Esophagus squamous epithelium (tissue), 5 donors: ENCODE measurements around the gene KRT13. TPM values are rescaled to one million over a fixed set of nuclear protein-coding genes. Genes with fewer than 3 reads are reported as not detected.

ENCODE experiments used
- DNase-seq: peaks from one replicate; lab custom pipeline; 2025; lab: John Stamatoyannopoulos, UW
- H3K27ac ChIP-seq, 4 donors: fragments of 200-600 bp; sonication (generic); one replicate each; pipeline ENCODE4 v1.5.1; 2016 to 2019; ENCODE audit warnings: mild to moderate bottlenecking in 1 of 4
- H3K27me3 ChIP-seq, 4 donors: fragments of 200-600 bp; sonication (generic); 1 replicate in 3 of 4; 2 replicates in 1 of 4; pipeline versions ENCODE4 v1.5.1 to v1.6.0; 2017 to 2021; ENCODE audit warnings: antibody characterized with exemption in 1 of 4
- H3K36me3 ChIP-seq, 3 donors: fragments of 200-600 bp; sonication (generic); one replicate each; pipeline ENCODE4 v1.5.1; 2016 to 2019
- H3K4me1 ChIP-seq, 3 donors: fragments of 200-600 bp; sonication (generic); one replicate each; pipeline ENCODE4 v1.5.1; 2017 to 2019
- H3K4me3 ChIP-seq, 4 donors: fragments of 200-600 bp; sonication (generic); 1 replicate in 3 of 4; 2 replicates in 1 of 4; pipeline ENCODE4 v1.5.1; 2016 to 2019; ENCODE audit warnings: mild to moderate bottlenecking in 2 of 4, moderate library complexity in 1 of 4
- H3K9me3 ChIP-seq, 3 donors: fragments of 200-600 bp; sonication (generic); one replicate each; pipeline ENCODE4 v1.5.1; 2016 to 2019
- CTCF ChIP-seq, 6 experiments: fragments of 450-650 bp in 4 of 6; fragments of 200-600 bp in 2 of 6; sonication (generic) in 2 of 6; IDR thresholded peaks; one replicate each; pipeline ENCODE4 v1.5.1; 2016 to 2019; ENCODE audit warnings: antibody characterized with exemption in 6 of 6, mild to moderate bottlenecking in 4 of 6, moderate library complexity in 4 of 6
- POLR2A ChIP-seq, 4 donors: fragments of 450-650 bp; IDR thresholded peaks; one replicate each; pipeline ENCODE4 v1.6.1; 2017; ENCODE audit warnings: antibody characterized with exemption in 4 of 4, mild to moderate bottlenecking in 4 of 4, moderate library complexity in 3 of 4
- WGBS, 2 donors: methylation state at CpG; one replicate each; pipeline ENCODE4 v1.1.5; 2018; 5-methylcytosine and 5-hydroxymethylcytosine counted together
- intact Hi-C: fragments of 100-400 bp; cut with DNase I; formaldehyde crosslinking; loops from one replicate; pipeline ENCODE4 v1.15.0; 2022
- total RNA-seq, 4 donors: library from RNA; depleted of rRNA; stranded (reverse); fragments of >200 nt; gene quantifications; one replicate each; pipeline ENCODE4 v1.1.0, GENCODE V29; 2016
- donor health status: DM: yes; HTN: yes; CAD: no.

Gene KRT13
- total RNA-seq, 4 donors from 2014 or later: 27,182 to 79,363 (median 33,601) TPM

- Histone ChIP-seq H3K4me3 (no peak overlapping the region), H3K4me1 (peaks cover 12 to 47% (median 13%) of the 10 kb centered on the region in 3 donors), H3K9me3 (no peaks in the 10 kb centered on the region), H3K27ac (no peak overlapping the region), H3K36me3 (no peaks in the 10 kb centered on the region), H3K27me3 (peaks cover 0 to under 1% (median 0%) of the 10 kb centered on the region in 4 donors)
- 51 to 55% methylated on average over 9 of the region's 9 CpGs for WGBS, 2 donors
- intact Hi-C loops: no loop called here
- no peak for TF ChIP-seq CTCF (IDR thresholded peaks at IDR 0.05)
- no peak for TF ChIP-seq POLR2A (IDR thresholded peaks at IDR 0.05)
- no peak for DNase-seq
Measured at GRCh38 chr17:41537990-41538389, 32.6 kb upstream of the KRT13 start.

GRCh38 chr17:41537614-41537954 is 32.2 kb upstream of the KRT13 start:
- no peak for DNase-seq
- intact Hi-C loops: no loop called here
- Histone ChIP-seq H3K4me3 (no peak overlapping the region), H3K4me1 (peaks cover 12 to 51% (median 13%) of the 10 kb centered on the region in 3 donors), H3K9me3 (no peaks in the 10 kb centered on the region), H3K27ac (no peak overlapping the region), H3K36me3 (no peaks in the 10 kb centered on the region), H3K27me3 (peaks cover 0 to 4% (median 0%) of the 10 kb centered on the region in 4 donors)
- TF ChIP-seq POLR2A (IDR thresholded peaks at IDR 0.05): no peak
- WGBS, 2 donors: 60 to 91% methylated on average over 5 to 7 of the region's 7 CpGs

- intact Hi-C loops: no loop called here
- peaks cover 0 to 10% (median 0%) of the 10 kb centered on the region in 4 donors for H3K27me3 ChIP-seq
- TF ChIP-seq POLR2A (IDR thresholded peaks at IDR 0.05): no peak
- no peak for TF ChIP-seq CTCF (IDR thresholded peaks at IDR 0.05)
- no peak overlapping the region for H3K4me3 ChIP-seq
- H3K9me3 ChIP-seq: no peaks in the 10 kb centered on the region
- no peak overlapping the region for H3K27ac ChIP-seq
- no peaks in the 10 kb centered on the region for H3K36me3 ChIP-seq
- WGBS, 2 donors: 78 to 87% methylated on average over 6 to 7 of the region's 7 CpGs
- H3K4me1 ChIP-seq: peaks cover 12 to 55% (median 13%) of the 10 kb centered on the region in 3 donors
- DNase-seq: no peak
Measured at GRCh38 chr17:41536741-41537613, 31.6 kb upstream of the KRT13 start.

- WGBS, 2 donors: 65 to 69% methylated on average over 3 to 10 of the region's 15 CpGs
- DNase-seq: no peak
- Histone ChIP-seq H3K4me3 (no peak overlapping the region), H3K9me3 (no peaks in the 10 kb centered on the region), H3K27me3 (peaks cover 0 to 19% (median 0%) of the 10 kb centered on the region in 4 donors), H3K36me3 (no peaks in the 10 kb centered on the region), H3K4me1 (peaks cover 12 to 51% (median 13%) of the 10 kb centered on the region in 3 donors), H3K27ac (no peak overlapping the region)
- intact Hi-C loops: no loop called here
- TF ChIP-seq CTCF (IDR thresholded peaks at IDR 0.05) (no peak), POLR2A (IDR thresholded peaks at IDR 0.05) (no peak)
Measured at GRCh38 chr17:41535764-41536481, 30.5 kb upstream of the KRT13 start.

GRCh38 chr17:41534899-41535546 is 29.6 kb upstream of the KRT13 start:
- WGBS, 2 donors: 70 to 80% methylated on average over 4 to 6 of the region's 7 CpGs

More at GRCh38 chr17:41534899-41535546, 29.6 kb upstream of the KRT13 start:
- no peak for DNase-seq
- peaks cover 12 to 57% (median 13%) of the 10 kb centered on the region in 3 donors for H3K4me1 ChIP-seq
- H3K27me3 ChIP-seq: peaks cover 0 to 28% (median 0%) of the 10 kb centered on the region in 4 donors
- intact Hi-C loops: no loop called here
- H3K27ac ChIP-seq: no peak overlapping the region
- H3K36me3 ChIP-seq: no peaks in the 10 kb centered on the region
- H3K9me3 ChIP-seq: no peaks in the 10 kb centered on the region
- H3K4me3 ChIP-seq: no peak overlapping the region
- TF ChIP-seq POLR2A (IDR thresholded peaks at IDR 0.05) (no peak), CTCF (IDR thresholded peaks at IDR 0.05) (no peak)
